ENCODE results near the gene COPA. TPM values are rescaled to one million over a fixed set of nuclear protein-coding genes. Genes with fewer than 3 reads are reported as not detected.

Gene COPA
- total RNA-seq, 1 experiment from 2014 or later = 118 TPM

GRCh38 chr1:160277330-160277729 lies 65.7 kb downstream of the COPA start:
- no peak overlapping the region for H3K27ac ChIP-seq (ENCODE audit: insufficient read length, low read depth, low read length)
- no peak overlapping the region for H2BK12ac ChIP-seq (ENCODE audit: insufficient read length, low read depth, low read length)
- H2BK15ac ChIP-seq (ENCODE audit: low read depth, low read length) = no peak overlapping the region
- Mint-ChIP-seq H3K4me3 (no peak overlapping the region), H3K36me3 (ENCODE audit: insufficient read depth in 1 of 3, low read depth in 3 of 3) (peaks cover 20 to 50% (median 49%) of the 10 kb centered on the region in 3 experiments; a peak in 6 of 7 replicates), H3K9me3 (no peaks in the 10 kb centered on the region), H3K27ac (no peak overlapping the region), H3K27me3 (ENCODE audit: low read depth) (no peaks in the 10 kb centered on the region), H3K4me1 (no peaks in the 10 kb centered on the region)
- no peak for TF ChIP-seq CTCF (conservative IDR thresholded peaks at IDR 0.05)
- H3K4ac ChIP-seq (ENCODE audit: low read depth, low read length) = no peak overlapping the region
- no peak overlapping the region for H3K9ac ChIP-seq (ENCODE audit: extremely low read depth, insufficient read length, low read length)
- no peaks in the 10 kb centered on the region for H3K27me3 ChIP-seq (ENCODE audit: insufficient read depth, low read length)
- no peak overlapping the region for H2BK20ac ChIP-seq (ENCODE audit: low read depth, low read length, poor library complexity, severe bottlenecking)
- H2BK120ac ChIP-seq (ENCODE audit: low read depth, low read length, poor library complexity, severe bottlenecking) = no peak overlapping the region
- no peaks in the 10 kb centered on the region for H3K4me1 ChIP-seq (ENCODE audit: insufficient read depth, low read length)
- H3K9me3 ChIP-seq (ENCODE audit: control insufficient read depth, low read depth, low read length) = no peaks in the 10 kb centered on the region
- WGBS (ENCODE audit: extremely low coverage, insufficient read length, low lambda C conversion rate) = no CpG with 5 or more reads among the region's 2 CpGs
- H4K5ac ChIP-seq (ENCODE audit: insufficient read length, low read depth, low read length) = no peak overlapping the region
- H2AK5ac ChIP-seq (ENCODE audit: insufficient read length, low read length) = no peak overlapping the region
- H3T11ph ChIP-seq (ENCODE audit: low read length) = no peak overlapping the region
- no peaks in the 10 kb centered on the region for H3K79me1 ChIP-seq (ENCODE audit: insufficient read depth, low read depth, low read length, poor library complexity, severe bottlenecking)
- DNase-seq = no peak
- no peak overlapping the region for H3K4me2 ChIP-seq (ENCODE audit: insufficient read depth, insufficient read length, low read length)
- H3K18ac ChIP-seq (ENCODE audit: insufficient read length, low read depth, low read length) = no peak overlapping the region
- no peak overlapping the region for H3K14ac ChIP-seq (ENCODE audit: insufficient read depth, low read length)
- H3K79me2 ChIP-seq (ENCODE audit: insufficient read depth, low read length) = no peaks in the 10 kb centered on the region
- H3K23me2 ChIP-seq (ENCODE audit: insufficient read length, low read depth, low read length, poor library complexity, severe bottlenecking) = no peaks in the 10 kb centered on the region
- no peak overlapping the region for H3K23ac ChIP-seq (ENCODE audit: insufficient read length, low read depth, low read length)
- no peak overlapping the region for H2BK5ac ChIP-seq (ENCODE audit: insufficient read length, low read length)
- H4K20me1 ChIP-seq (ENCODE audit: control insufficient read depth, insufficient read depth, insufficient read length) = no peaks in the 10 kb centered on the region
- no peak overlapping the region for H2AFZ ChIP-seq (ENCODE audit: low read length)
- no peak overlapping the region for H3K56ac ChIP-seq (ENCODE audit: insufficient read length, low read depth, low read length)
- H4K8ac ChIP-seq (replicated peaks; ENCODE audit: insufficient read length, low read depth, low read length) = no peak overlapping the region
- no peak overlapping the region for H4K91ac ChIP-seq (ENCODE audit: insufficient read length, low read depth, low read length)

Data from H9 (cell line).